ENCODE results near the gene GAL.

Gene GAL

DNA sequence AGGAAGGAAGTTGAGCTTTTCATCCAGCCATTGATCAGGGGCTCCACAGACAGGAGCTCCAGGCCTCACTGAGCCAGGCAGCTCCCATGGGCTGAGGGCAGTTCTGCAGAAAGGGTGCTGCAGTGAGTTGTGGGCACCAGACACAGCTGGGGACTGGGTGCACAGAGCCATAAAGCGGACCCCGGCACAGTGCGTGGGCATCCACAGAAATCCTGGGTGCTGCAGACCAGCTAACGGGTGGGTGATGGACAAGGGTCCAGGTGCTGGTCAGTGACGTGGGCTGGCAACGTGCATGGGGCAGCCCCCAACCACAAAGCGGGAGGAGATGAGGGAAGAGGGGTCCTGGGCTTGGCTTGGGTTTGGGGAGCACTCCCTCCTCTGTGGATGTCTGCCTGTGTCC, 19.4 kb upstream of the GAL start:
- Histone ChIP-seq H3K9me3 (ENCODE audit: insufficient read depth, low read length) (no peaks in the 10 kb centered on the region), H3F3A (ENCODE audit: insufficient read depth) (no peaks in the 10 kb centered on the region), H3K36me3 (ENCODE audit: low read length) (no peaks in the 10 kb centered on the region), H3K27ac (ENCODE audit: low read depth, low read length) (no peak overlapping the region), H3K4me2 (ENCODE audit: low read depth, low read length, poor library complexity, severe bottlenecking) (no peak overlapping the region), H3K27me3 (ENCODE audit: low read length) (no peaks in the 10 kb centered on the region), H3K4me3 (ENCODE audit: insufficient read depth, low read length, poor library complexity, severe bottlenecking) (no peak overlapping the region), H3K9me2 (replicated peaks; ENCODE audit: insufficient read depth, low read length) (no peaks in the 10 kb centered on the region), H3K9ac (ENCODE audit: low read length) (no peak overlapping the region), H3K79me2 (ENCODE audit: insufficient read depth, low read length) (no peaks in the 10 kb centered on the region), H4K20me1 (ENCODE audit: low read depth, low read length) (no peaks in the 10 kb centered on the region), H2AFZ (ENCODE audit: low read depth, low read length, severe bottlenecking) (no peak overlapping the region)
- TF ChIP-seq, protein P1, sequence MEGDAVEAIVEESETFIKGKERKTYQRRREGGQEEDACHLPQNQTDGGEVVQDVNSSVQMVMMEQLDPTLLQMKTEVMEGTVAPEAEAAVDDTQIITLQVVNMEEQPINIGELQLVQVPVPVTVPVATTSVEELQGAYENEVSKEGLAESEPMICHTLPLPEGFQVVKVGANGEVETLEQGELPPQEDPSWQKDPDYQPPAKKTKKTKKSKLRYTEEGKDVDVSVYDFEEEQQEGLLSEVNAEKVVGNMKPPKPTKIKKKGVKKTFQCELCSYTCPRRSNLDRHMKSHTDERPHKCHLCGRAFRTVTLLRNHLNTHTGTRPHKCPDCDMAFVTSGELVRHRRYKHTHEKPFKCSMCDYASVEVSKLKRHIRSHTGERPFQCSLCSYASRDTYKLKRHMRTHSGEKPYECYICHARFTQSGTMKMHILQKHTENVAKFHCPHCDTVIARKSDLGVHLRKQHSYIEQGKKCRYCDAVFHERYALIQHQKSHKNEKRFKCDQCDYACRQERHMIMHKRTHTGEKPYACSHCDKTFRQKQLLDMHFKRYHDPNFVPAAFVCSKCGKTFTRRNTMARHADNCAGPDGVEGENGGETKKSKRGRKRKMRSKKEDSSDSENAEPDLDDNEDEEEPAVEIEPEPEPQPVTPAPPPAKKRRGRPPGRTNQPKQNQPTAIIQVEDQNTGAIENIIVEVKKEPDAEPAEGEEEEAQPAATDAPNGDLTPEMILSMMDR (IDR thresholded peaks at IDR 0.05; ENCODE audit: insufficient read depth, low read length, poor library complexity, severe bottlenecking), result no peak
- no peak for TF ChIP-seq EZH2phosphoT487 (conservative IDR thresholded peaks at IDR 0.05; ENCODE audit: low read length)

DNA sequence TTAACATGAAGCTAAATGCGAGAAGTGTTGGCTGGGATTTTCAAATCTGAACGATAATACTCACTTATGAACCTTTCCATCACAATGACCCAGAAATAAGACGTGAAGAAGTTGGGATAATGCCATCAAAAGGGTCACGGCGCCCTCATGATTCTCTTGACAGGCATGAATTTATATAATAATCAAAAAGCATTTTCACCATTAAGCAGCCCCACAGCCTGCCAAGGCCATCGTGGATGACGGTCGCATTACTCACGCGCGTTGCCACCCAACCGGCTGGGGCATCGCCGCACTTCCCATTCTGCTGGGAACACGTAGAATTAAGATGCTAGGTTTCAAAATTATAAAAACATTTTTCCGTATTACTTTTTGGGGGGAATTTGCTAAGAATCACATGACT, 18.9 kb upstream of the GAL start:
- no peak overlapping the region for H3K9ac ChIP-seq (ENCODE audit: low read length)
- H3K27me3 ChIP-seq (ENCODE audit: low read length), result no peaks in the 10 kb centered on the region
- TF ChIP-seq, protein P1 (IDR thresholded peaks at IDR 0.05; ENCODE audit: insufficient read depth, low read length, poor library complexity, severe bottlenecking), result no peak
- TF ChIP-seq EZH2phosphoT487 (conservative IDR thresholded peaks at IDR 0.05; ENCODE audit: low read length), result no peak

GRCh38 chr11:68666849-68667248, 17.5 kb upstream of the GAL start:
- no peaks in the 10 kb centered on the region for H3K79me2 ChIP-seq (ENCODE audit: insufficient read depth, low read length)
- H3F3A ChIP-seq (ENCODE audit: insufficient read depth), result no peaks in the 10 kb centered on the region
- H3K9me2 ChIP-seq (replicated peaks; ENCODE audit: insufficient read depth, low read length), result no peaks in the 10 kb centered on the region
- no peaks in the 10 kb centered on the region for H3K9me3 ChIP-seq (ENCODE audit: insufficient read depth, low read length)
- TF ChIP-seq, protein P1 (IDR thresholded peaks at IDR 0.05; ENCODE audit: insufficient read depth, low read length, poor library complexity, severe bottlenecking), result no peak
- no peak for TF ChIP-seq EZH2phosphoT487 (conservative IDR thresholded peaks at IDR 0.05; ENCODE audit: low read length)
- no peaks in the 10 kb centered on the region for H3K36me3 ChIP-seq (ENCODE audit: low read length)
- no peak overlapping the region for H3K9ac ChIP-seq (ENCODE audit: low read length)
- no peak overlapping the region for H3K27ac ChIP-seq (ENCODE audit: low read depth, low read length)
- no peaks in the 10 kb centered on the region for H4K20me1 ChIP-seq (ENCODE audit: low read depth, low read length)
- H3K4me2 ChIP-seq (ENCODE audit: low read depth, low read length, poor library complexity, severe bottlenecking), result no peak overlapping the region
- no peaks in the 10 kb centered on the region for H3K27me3 ChIP-seq (ENCODE audit: low read length)
- no peak overlapping the region for H3K4me3 ChIP-seq (ENCODE audit: insufficient read depth, low read length, poor library complexity, severe bottlenecking)
- no peak overlapping the region for H2AFZ ChIP-seq (ENCODE audit: low read depth, low read length, severe bottlenecking)

More for the DNA sequence above, 18.9 kb upstream of the GAL start:
- no peak overlapping the region for H2AFZ ChIP-seq (ENCODE audit: low read depth, low read length, severe bottlenecking)
- H3K4me2 ChIP-seq (ENCODE audit: low read depth, low read length, poor library complexity, severe bottlenecking), result no peak overlapping the region
- H3K36me3 ChIP-seq (ENCODE audit: low read length), result no peaks in the 10 kb centered on the region
- no peaks in the 10 kb centered on the region for H3K79me2 ChIP-seq (ENCODE audit: insufficient read depth, low read length)
- no peaks in the 10 kb centered on the region for H3F3A ChIP-seq (ENCODE audit: insufficient read depth)
- H3K27ac ChIP-seq (ENCODE audit: low read depth, low read length), result no peak overlapping the region
- H3K9me3 ChIP-seq (ENCODE audit: insufficient read depth, low read length), result no peaks in the 10 kb centered on the region
- no peaks in the 10 kb centered on the region for H4K20me1 ChIP-seq (ENCODE audit: low read depth, low read length)
- H3K4me3 ChIP-seq (ENCODE audit: insufficient read depth, low read length, poor library complexity, severe bottlenecking), result no peak overlapping the region
- H3K9me2 ChIP-seq (replicated peaks; ENCODE audit: insufficient read depth, low read length), result no peaks in the 10 kb centered on the region
